Suprapubic skin (tissue), 4 donors: ENCODE data around the gene NLRC5. TPM values are rescaled to one million over a fixed set of nuclear protein-coding genes. Genes with fewer than 3 reads are reported as not detected.

Experiments
- DNase-seq, 2 donors: peaks; one replicate each; pipeline ENCODE4 v3.0.0-alpha.2; 2019; ENCODE audit warnings: low spot score in 2 of 2
- H3K27ac ChIP-seq: fragments of 200-600 bp; sonication (generic); one replicate; pipeline ENCODE4 v1.5.1; 2019
- H3K27me3 ChIP-seq: fragments of 200-600 bp; sonication (generic); one replicate; pipeline ENCODE4 v1.5.1; 2019
- H3K36me3 ChIP-seq: fragments of 200-600 bp; sonication (generic); one replicate; pipeline ENCODE4 v1.5.1; 2019
- H3K4me1 ChIP-seq: fragments of 200-600 bp; sonication (generic); one replicate; pipeline ENCODE4 v1.5.1; 2019
- H3K4me3 ChIP-seq: fragments of 200-600 bp; sonication (generic); one replicate; pipeline ENCODE4 v1.5.1; 2019; ENCODE audit warnings: mild to moderate bottlenecking
- H3K9me3 ChIP-seq: fragments of 200-600 bp; sonication (generic); one replicate; pipeline ENCODE4 v1.5.1; 2019
- CTCF ChIP-seq, 2 donors: fragments of 200-600 bp in 1 of 2; fragments of 450-650 bp in 1 of 2; sonication (generic) in 1 of 2; IDR thresholded peaks; one replicate each; pipeline ENCODE4 v1.5.1; 2016 to 2019; ENCODE audit warnings: antibody characterized with exemption in 2 of 2, mild to moderate bottlenecking in 1 of 2, moderate library complexity in 1 of 2
- EP300 ChIP-seq: sonication (generic); formaldehyde crosslinking; IDR thresholded peaks from one replicate; pipeline ENCODE4 v1.6.1; 2017; ENCODE audit warnings: antibody characterized with exemption
- POLR2A ChIP-seq, 2 donors: fragments of 450-650 bp; IDR thresholded peaks; one replicate each; pipeline ENCODE4 v1.6.1; 2017; ENCODE audit warnings: antibody characterized with exemption in 2 of 2, mild to moderate bottlenecking in 2 of 2, moderate library complexity in 2 of 2
- POLR2AphosphoS5 ChIP-seq, 3 donors: sonication (generic); formaldehyde crosslinking; IDR thresholded peaks; one replicate each; pipeline ENCODE4 v1.6.1; 2017; ENCODE audit warnings: antibody characterized with exemption in 3 of 3
- WGBS: methylation state at CpG from one replicate; pipeline ENCODE4 v1.1.5; 2018; 5-methylcytosine and 5-hydroxymethylcytosine counted together
- total RNA-seq, 4 donors: library from RNA; depleted of rRNA; stranded (reverse); fragments of >200 nt; gene quantifications; one replicate each; pipeline ENCODE4 v1.1.0, GENCODE V29; 2016

The NLRC5 gene
- total RNA-seq, 4 donors from 2014 or later = 36.9 to 133 (median 54.4) TPM

- Histone ChIP-seq H3K4me1 (peaks cover 10% of the 10 kb centered on the region), H3K27me3 (no peaks in the 10 kb centered on the region), H3K36me3 (peaks cover 53% of the 10 kb centered on the region), H3K9me3 (no peaks in the 10 kb centered on the region), H3K4me3 (no peak overlapping the region), H3K27ac (no peak overlapping the region)
- WGBS = 88% methylated on average over 12 of the region's 12 CpGs
- TF ChIP-seq EP300 (no peak), CTCF (IDR thresholded peaks at IDR 0.05) (no peak), POLR2AphosphoS5 (IDR thresholded peaks at IDR 0.05) (no peak), POLR2A (IDR thresholded peaks at IDR 0.05) (no peak)
- no peak for DNase-seq
Measured at GRCh38 chr16:57041182-57042156, 52.1 kb downstream of the NLRC5 start.

- Histone ChIP-seq H3K27me3 (no peaks in the 10 kb centered on the region), H3K27ac (no peak overlapping the region), H3K9me3 (no peaks in the 10 kb centered on the region), H3K36me3 (peaks cover 54% of the 10 kb centered on the region), H3K4me1 (peaks cover 10% of the 10 kb centered on the region), H3K4me3 (no peak overlapping the region)
- DNase-seq = no peak
- WGBS = 62% methylated on average over 14 of the region's 14 CpGs
- TF ChIP-seq POLR2A (IDR thresholded peaks at IDR 0.05) = no peak
- no peak for TF ChIP-seq CTCF (IDR thresholded peaks at IDR 0.05)
- TF ChIP-seq POLR2AphosphoS5 (IDR thresholded peaks at IDR 0.05) = no peak
- no peak for TF ChIP-seq EP300
Measured at GRCh38 chr16:57042157-57043111, 53.1 kb downstream of the NLRC5 start.

GRCh38 chr16:57043248-57043647, 53.9 kb downstream of the NLRC5 start:
- no peak for DNase-seq
- no peaks in the 10 kb centered on the region for H3K9me3 ChIP-seq
- WGBS = 85% methylated on average over 9 of the region's 9 CpGs
- H3K4me1 ChIP-seq = peaks cover 10% of the 10 kb centered on the region
- TF ChIP-seq EP300 = no peak
- no peak for TF ChIP-seq POLR2A (IDR thresholded peaks at IDR 0.05)
- TF ChIP-seq POLR2AphosphoS5 (IDR thresholded peaks at IDR 0.05) = no peak
- TF ChIP-seq CTCF (IDR thresholded peaks at IDR 0.05) = no peak
- H3K4me3 ChIP-seq = no peak overlapping the region
- H3K27me3 ChIP-seq = no peaks in the 10 kb centered on the region
- H3K36me3 ChIP-seq = peaks cover 59% of the 10 kb centered on the region
- H3K27ac ChIP-seq = no peak overlapping the region

- no peak overlapping the region for H3K27ac ChIP-seq
- H3K27me3 ChIP-seq = no peaks in the 10 kb centered on the region
- H3K9me3 ChIP-seq = no peaks in the 10 kb centered on the region
- WGBS = 85% methylated on average over 12 of the region's 12 CpGs
- no peak overlapping the region for H3K4me3 ChIP-seq
- TF ChIP-seq CTCF (IDR thresholded peaks at IDR 0.05) = no peak
- no peak for TF ChIP-seq POLR2A (IDR thresholded peaks at IDR 0.05)
- TF ChIP-seq EP300 = no peak
- no peak for TF ChIP-seq POLR2AphosphoS5 (IDR thresholded peaks at IDR 0.05)
- peaks cover 62% of the 10 kb centered on the region for H3K36me3 ChIP-seq
- peaks cover 10% of the 10 kb centered on the region for H3K4me1 ChIP-seq
- DNase-seq = no peak
Measured at GRCh38 chr16:57044931-57045693, 55.8 kb downstream of the NLRC5 start.
